ENCODE results near the gene APOA5.

APOA5 gene

GRCh38 chr11:116794851-116795250, 3.2 kb upstream of the APOA5 start:
- DNase-seq, result no peak

DNA sequence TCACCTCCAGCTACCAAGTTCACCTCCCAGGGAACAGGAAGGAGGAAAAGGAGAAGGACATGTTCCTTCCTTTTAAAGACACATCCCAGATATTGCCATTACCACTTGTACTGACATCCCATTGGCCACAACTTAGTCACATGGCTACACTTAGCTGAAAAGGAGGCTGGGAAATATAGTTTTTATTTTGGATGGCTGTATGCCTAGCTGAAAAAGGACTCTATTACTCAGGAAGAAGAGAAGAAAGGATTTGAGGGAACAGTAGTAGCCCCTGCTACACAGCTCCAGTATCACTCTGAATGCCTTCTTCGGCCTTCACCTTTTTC, 2.1 kb upstream of the APOA5 start:
- DNase-seq, result no peak

GRCh38 chr11:116792869-116793771, 1.4 kb upstream of the APOA5 start:
- no peak for DNase-seq

GRCh38 chr11:116792144-116792868, 627 bp upstream of the APOA5 start:
- no peak for DNase-seq

GRCh38 chr11:116791002-116791812, 472 bp downstream of the APOA5 start:
- DNase-seq, result peak in 13 of 14 donors; percentile 6 to 80 (median 51)

DNA sequence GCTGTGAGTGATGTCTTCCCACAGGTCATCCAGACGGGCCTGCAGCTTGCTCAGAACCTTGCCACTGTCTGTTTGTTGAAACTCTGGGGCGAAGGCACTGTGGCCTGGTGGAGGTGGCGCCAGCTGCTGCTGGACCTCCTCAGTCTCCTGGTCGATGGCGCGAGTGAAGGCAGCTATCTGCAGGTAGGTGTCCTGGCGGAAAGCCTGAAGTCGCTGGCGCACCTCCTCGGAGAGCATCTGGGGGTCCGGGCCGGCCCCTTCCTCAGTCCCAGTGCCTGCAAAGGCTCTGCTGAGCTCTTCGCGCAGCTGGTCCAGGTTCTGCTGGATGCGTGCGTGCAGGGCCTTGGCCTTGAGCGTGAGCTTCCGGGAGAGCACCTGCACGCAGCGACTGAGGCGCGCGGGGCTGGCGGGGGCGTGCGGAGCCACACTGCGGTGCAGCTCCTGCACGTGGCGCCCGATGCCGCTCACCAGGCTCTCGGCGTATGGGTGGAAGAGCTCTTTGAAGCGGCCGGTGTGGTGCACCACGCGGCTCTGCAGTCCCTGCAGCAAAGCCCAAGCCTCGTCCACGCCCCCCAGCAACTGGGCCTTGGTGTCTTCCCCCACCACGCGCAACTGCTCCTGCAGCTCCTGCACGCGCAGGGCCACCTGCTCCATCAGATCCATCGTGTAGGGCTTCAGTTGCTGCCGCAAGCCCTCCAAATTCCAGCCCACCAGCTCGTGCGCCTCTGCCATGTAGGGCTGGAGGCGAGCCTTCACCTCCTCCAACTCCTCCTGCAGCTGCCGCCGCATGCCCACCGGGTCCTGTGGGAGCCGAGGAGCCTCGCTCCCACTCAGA, 1.3 kb downstream of the APOA5 start:
- no peak for DNase-seq

DNA sequence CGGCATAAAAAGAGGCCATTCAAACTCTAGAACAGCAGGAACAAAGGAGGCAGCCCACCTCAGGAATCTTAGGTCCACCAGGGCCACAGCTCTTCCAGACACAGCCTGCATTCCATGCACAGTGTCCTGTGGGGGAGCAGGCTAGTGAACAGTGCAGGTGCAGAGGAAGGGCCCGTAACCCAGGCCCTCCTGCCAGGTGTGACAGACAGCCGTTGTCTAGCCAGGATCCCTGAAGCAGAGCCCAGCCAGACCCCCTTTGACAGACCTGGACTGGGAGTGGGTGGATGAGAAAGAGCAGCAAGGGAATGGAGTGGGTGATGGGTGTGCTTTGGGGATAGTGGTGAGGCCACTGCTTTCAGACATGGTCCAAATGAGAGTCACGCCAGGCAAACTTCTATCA, 2.7 kb downstream of the APOA5 start:
- no peak for DNase-seq

- DNase-seq, result no peak
Observed at GRCh38 chr11:116788534-116788933, 3.1 kb downstream of the APOA5 start.

GRCh38 chr11:116787786-116788486, 3.7 kb downstream of the APOA5 start, which contains the start of gene ZPR1:
ZPR1 (minus strand) TSS chr11:116788023; CDS start chr11:116787990, 33 bp downstream.
- peak in 13 of 14 donors; percentile 43 to 86 (median 70) for DNase-seq

DNA sequence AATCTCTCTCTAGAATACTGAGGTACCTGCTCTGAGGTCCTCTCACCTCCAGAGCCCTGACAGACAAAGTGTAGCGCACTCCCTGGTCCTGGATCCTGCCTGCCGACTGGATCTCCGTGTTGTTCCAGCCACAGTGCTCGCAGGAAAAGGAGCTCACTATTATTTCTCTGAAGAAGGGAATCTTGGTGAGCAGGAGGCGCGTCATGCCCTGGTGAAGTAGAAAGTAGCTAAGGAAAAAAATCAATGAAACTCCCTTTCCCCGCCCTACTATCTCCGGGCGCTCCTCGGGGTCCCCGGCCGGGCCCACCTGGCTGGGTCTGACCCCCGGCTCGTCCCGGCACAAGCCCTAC, 4.3 kb downstream of the APOA5 start:
- no peak for DNase-seq

DNA sequence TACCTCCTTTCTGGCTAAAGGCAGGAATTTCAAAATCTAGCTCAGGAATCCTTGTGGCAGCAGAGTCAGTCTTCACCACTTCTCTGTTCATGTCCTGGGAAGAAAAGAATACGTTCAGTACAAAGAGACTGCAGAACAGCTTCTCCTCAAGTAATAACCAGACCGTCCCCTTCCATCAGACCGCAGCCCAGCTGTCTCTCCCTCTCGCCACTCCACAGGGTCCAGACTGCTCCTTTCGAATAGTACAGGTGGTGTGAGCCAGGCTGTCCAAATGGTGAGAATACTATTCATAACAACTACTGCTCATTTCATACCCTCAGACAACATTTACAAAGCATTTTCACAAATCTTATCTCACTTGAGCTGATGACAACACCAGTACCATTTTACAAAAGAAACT, 4.7 kb downstream of the APOA5 start:
- no peak for DNase-seq

- no peak for DNase-seq
Observed at GRCh38 chr11:116786326-116786725, 5.4 kb downstream of the APOA5 start.

GRCh38 chr11:116782728-116783127, 9.0 kb downstream of the APOA5 start:
- no peak for DNase-seq

- DNase-seq, result no peak
Observed at GRCh38 chr11:116778556-116778955, 13.1 kb downstream of the APOA5 start.

DNA sequence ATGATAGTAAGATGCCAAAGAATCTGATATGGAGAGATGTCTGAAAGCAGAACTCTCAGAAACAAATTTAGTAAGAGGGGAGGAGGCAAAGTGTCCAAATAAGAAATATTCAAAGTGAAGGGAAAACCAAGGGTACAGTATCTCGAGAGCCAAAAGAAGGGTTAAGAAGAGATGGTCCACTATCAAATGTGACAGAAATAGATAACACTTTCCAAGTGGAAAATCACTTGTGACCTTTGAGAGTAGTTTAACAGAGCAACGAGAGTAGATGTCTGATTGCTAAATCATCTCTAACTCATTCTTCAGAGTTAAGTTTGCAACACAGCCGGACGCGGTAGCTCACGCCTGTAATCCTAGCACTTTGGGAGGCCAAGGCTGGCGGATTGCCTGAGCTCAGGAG, 14.6 kb downstream of the APOA5 start:
- DNase-seq, result no peak

- no peak for DNase-seq
Observed at GRCh38 chr11:116776522-116776984, 15.1 kb downstream of the APOA5 start.

DNA sequence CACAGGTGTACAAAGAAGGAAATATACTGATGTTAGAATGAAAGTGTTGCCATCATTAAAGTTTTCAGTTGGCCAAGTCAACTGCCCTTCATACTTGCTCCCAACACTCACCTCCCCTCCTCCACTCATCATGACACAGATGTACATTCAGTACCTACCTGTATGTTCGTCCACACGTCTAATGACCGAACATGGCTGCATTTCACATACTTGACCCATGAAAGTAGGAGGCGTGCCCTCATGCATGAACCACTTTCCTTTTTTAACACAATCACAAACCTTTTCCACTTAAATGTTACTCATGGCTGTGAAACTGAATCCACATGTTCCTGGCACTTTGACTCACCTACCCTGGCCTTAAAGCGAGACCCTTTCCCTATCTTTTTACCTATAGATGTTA, 15.7 kb downstream of the APOA5 start:
- no peak for DNase-seq

DNA sequence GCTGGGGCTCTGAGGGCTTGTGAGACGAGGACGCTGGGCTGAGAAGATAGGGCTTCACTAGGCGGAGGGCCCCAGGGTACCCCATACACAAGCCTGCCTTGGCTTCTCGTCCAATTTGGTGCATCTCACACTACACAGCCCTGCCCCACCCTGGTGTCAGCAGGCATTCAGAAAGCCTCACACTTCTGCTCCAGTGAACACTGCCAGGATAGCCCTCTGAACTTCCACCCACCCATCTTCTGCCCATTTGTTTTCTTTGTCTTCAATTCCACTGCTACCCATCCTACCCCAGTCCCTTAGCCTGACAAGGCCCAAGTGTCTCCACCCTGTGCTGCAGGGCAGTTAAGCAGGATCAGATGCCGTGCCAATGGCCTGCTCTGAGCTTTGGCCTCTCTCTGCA, 17.0 kb downstream of the APOA5 start:
- DNase-seq, result no peak

- DNase-seq, result no peak
Observed at GRCh38 chr11:116773203-116774097, 18.2 kb downstream of the APOA5 start.

All from C1 segment of cervical spinal cord (tissue), 14 donors.